GM21515 (cell line): ENCODE measurements around the gene IDH1.
"Not testable (repeated sequence)": the region's sequence is repeated elsewhere in the genome, so short reads cannot be mapped to it uniquely, and the experiment has no call there.

Experiments
- ATAC-seq: cut with Tn5 transposase; IDR thresholded peaks from one replicate; pipeline ENCODE4 v1.9.1; 2021; ENCODE audit not compliant: unreplicated experiment

The IDH1 gene

GRCh38 chr2:208222351-208222750, 32.5 kb downstream of the IDH1 start:
- no peak for ATAC-seq

- ATAC-seq, result not testable (repeated sequence)
These were observed 33.0 kb downstream of the IDH1 start for GRCh38 chr2:208221873-208222272.

GRCh38 chr2:208210688-208211451, 44.0 kb downstream of the IDH1 start:
- ATAC-seq, result no peak

- ATAC-seq, result no peak
These were observed 46.4 kb downstream of the IDH1 start for GRCh38 chr2:208208335-208209085.

GRCh38 chr2:208207769-208208168, 47.1 kb downstream of the IDH1 start:
- no peak for ATAC-seq

- ATAC-seq, result no peak
These were observed 50.7 kb downstream of the IDH1 start for GRCh38 chr2:208204166-208204565.

- no peak for ATAC-seq
These were observed 59.3 kb downstream of the IDH1 start for GRCh38 chr2:208195531-208195930.

- ATAC-seq, result no peak
These were observed 62.1 kb downstream of the IDH1 start for GRCh38 chr2:208192611-208193236.

GRCh38 chr2:208189810-208190503, 64.9 kb downstream of the IDH1 start, which contains the start of gene C2orf80:
Gene C2orf80 (minus strand): TSS chr2:208190030. CDS start chr2:208186986, 3,044 bp downstream.
- ATAC-seq, result no peak

GRCh38 chr2:208189069-208189809, 65.6 kb downstream of the IDH1 start:
- no peak for ATAC-seq

- ATAC-seq, result no peak
These were observed 68.0 kb downstream of the IDH1 start for GRCh38 chr2:208186893-208187292.

GRCh38 chr2:208186465-208186864, 68.4 kb downstream of the IDH1 start:
- no peak for ATAC-seq
